Left kidney (tissue), 2 donors: ENCODE data around the gene PPARD. TPM values are rescaled to one million over a fixed set of nuclear protein-coding genes. Genes with fewer than 3 reads are reported as not detected.
"Not testable (repeated sequence)": the region's sequence is repeated elsewhere in the genome, so short reads cannot be mapped to it uniquely, and the experiment has no call there.

ENCODE experiments used
- DNase-seq: peaks from one replicate; pipeline ENCODE4 v3.0.0-alpha.2; 2013
- polyA plus RNA-seq: library from polyadenylated mRNA; unstranded; fragments of 120-200 nt; gene quantifications from one replicate; pipeline ENCODE4 v1.2.1, GENCODE V29; 2013; ENCODE audit not compliant: insufficient read length

The PPARD gene
- polyA plus RNA-seq, 1 donor: 21.1 TPM

DNA sequence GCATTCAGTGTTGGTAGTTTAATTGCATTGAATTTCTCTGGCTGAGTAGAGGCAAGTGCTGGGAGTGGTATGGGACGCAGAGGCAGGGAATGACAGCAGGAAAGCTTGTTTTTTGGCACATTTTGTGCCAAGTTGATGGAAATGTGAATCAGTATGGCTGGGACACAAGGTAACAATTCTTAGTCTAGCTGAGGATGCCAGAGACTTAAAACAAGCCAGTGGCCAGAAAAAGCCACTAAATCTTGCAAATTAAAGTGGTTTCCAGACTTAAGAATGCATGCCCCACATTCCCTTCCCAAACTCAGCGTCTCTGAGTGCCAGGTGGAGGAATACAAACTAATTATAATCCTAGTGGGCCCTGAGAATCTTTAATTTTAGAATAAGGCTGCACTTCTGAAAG lies 35.9 kb downstream of the PPARD start:
- DNase-seq: no peak

DNA sequence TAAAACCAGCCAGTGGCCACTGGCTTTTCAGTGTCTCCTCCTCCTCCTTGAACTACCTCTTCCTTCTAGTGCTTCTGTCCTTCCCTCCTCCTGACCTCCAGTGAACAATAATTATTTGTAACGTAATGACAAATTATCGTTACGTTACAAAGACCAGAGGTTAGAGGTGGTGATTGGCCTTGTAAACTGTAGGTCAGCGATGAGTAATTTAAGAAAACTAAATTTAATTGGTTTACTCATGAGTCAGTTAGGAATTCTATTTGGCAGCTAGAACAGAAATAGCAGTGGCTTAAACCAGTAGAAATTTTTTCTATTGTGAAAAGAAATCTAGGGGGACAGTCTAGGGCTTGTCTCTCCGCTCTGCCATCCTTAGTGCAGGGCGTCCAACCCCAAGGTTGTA lies 38.8 kb downstream of the PPARD start:
- no peak for DNase-seq

DNA sequence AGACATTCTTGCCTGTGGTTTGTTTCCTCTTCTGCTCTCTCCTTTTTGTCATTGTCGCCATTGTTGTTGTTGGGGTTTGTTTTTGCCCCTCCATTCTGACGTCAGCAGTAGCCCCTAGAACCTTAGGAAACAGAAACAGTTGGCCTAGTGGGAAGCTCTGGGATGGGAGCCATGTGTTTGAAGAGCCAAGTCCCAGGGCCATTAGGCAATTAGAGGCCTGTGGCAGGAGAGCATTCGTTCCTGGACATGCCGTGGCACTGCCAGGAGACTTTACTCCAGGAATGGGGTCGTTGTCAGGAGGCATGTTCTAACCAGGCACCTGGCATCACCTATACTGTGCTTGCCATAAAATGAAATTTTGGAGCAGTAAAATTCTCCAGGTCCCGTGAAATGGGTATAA lies 39.7 kb downstream of the PPARD start:
- DNase-seq: no peak

DNA sequence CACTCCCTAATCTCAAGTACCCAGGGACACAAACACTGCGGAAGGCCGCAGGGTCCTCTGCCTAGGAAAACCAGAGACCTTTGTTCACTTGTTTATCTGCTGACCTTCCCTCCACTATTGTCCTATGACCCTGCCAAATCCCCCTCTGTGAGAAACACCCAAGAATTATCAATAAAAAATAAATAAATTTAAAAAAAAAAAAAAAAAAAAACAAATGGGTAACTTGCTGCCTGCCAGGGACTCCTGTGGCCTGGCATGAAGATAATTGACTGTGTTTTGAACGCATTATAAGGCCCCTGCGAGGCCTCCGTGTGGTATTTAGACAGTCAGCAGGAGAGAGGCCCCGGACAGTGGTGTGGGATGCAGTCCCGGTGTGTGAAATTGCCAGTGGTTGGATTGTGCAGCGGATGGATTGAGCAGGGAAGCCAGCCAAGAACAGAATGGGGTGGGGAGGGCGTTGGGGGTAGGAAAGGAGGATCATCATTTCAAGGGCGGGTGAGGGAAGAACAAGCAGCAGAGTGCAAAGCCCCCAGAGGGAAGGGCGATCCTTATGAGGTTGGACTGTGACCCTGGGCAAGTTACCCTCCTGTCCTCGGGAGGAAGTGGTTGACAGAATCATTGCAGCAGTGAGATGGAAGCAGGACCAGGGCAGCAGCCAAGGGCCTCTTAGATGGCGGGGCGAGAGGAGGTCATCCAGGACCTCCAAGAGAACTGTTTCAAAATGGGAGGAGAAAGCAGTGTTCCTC lies 43.3 kb downstream of the PPARD start:
- DNase-seq: no peak

DNA sequence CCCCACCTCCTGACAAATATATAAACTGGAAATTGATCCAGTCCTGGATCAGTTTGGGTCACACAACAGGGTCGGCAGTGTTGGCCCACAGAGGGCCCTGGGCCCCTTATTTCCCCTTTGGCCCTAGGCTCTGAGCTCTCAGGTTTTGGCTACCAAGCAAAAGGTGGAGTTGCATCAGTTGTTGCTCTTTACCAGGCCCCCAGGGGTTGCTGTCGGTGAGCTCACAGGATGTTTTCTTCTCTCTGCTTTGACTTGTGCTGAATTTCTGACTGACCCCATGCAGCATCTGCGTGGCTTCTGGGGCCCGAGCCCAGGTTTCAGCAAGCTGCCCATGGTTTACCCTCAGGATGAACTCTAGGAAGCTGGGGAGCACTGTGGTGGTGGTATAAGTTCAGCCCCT lies 44.6 kb downstream of the PPARD start:
- DNase-seq: no peak

DNA sequence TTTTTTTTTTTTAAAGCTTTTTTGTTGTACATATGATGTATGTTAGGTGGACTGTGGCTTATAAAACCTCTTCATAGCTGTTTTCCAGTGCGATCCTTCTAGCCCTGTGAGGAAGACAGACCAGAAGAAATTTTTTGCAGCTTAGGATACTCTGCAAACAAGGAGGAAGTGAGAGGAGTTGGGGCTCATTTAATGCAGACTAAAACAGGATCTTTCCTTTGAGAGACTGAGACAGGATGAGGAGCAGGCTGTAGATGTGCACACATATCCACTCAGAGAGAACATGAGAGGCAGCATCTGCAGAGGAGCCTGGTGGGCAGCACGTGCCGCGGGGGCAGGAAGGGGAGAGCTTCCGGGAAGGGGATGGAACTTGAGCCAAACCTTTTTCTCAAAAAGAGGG lies 45.7 kb downstream of the PPARD start:
- DNase-seq: no peak

DNA sequence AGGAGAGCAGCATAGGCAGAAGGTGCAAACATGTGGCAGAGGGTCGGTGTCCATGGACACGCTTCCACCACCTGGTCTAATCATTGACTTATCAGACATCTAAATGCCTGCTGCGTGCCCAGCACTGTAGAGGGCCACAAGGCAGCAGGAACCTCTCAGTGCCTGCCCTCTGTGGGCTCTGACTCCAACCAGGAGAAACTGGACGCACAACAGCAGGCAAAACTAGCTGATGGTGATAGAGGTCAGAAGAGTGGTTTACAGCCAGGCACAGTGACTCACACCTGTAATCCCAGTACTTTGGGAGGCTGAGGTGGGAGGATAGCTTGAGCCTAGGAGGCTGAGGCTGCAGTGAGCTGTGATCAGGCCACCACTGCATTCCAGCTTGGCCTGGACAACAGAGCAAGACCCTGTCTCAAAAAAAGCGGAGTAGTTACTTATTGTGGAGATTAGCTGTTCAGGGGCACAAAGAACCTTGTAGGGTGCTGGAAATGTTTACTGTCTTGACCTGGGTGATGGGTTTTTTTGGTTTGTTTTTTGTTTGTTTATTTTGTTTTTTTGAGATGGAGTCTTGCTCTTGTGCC lies 46.5 kb downstream of the PPARD start:
- no peak for DNase-seq

DNA sequence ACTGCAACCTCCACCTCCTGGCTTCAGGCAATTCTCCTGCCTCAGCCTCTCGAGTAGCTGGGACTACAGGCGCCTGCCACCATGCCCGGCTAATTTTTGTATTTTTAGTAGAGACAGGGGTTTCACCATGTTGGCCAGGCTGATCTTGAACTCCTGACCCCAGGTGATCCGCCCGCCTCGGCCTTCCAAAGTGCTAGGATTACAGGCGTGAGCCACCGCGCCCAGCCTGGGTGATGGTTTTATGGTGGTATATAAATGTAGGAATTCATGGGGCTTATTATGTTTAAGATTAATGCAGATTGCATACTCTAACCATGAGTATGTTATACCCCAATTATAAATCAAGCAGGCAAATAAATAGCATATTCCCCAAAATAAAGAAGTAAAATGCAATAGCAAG lies 47.0 kb downstream of the PPARD start:
- not testable (repeated sequence) for DNase-seq

DNA sequence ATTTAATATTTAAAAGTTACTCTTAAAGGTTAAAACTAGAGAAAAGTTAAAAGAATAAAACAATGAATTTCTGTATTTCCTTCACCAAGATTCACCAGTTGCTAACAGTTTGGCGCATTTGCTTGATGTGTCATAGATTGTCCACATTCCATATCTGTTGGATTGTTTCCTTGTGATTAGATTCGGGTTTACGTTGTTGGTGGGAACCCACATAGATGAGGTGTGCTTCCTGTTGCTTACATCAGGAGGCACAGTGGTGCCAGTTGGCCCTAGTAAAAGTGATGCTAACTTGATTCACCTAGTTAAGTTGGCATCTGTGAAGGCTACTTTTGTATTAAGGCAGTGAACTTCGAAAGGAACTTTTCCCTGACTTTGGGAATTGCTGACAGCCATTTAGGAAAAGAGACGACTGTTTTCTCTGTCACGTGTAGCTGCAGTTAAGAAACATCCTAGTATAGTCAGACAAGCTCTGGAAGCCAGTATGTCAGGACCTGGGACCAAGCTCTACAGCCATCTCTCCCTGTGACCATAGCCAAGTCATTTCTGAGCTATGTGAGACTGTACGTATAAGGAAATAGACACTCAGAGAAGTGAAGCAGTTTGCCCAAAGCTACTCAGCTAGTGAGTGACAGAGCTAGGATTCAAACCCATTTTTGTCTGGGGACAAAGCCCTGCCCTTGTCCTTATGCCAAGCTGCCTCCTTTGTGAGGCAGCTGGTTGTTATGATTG lies 49.0 kb downstream of the PPARD start:
- DNase-seq: no peak

DNA sequence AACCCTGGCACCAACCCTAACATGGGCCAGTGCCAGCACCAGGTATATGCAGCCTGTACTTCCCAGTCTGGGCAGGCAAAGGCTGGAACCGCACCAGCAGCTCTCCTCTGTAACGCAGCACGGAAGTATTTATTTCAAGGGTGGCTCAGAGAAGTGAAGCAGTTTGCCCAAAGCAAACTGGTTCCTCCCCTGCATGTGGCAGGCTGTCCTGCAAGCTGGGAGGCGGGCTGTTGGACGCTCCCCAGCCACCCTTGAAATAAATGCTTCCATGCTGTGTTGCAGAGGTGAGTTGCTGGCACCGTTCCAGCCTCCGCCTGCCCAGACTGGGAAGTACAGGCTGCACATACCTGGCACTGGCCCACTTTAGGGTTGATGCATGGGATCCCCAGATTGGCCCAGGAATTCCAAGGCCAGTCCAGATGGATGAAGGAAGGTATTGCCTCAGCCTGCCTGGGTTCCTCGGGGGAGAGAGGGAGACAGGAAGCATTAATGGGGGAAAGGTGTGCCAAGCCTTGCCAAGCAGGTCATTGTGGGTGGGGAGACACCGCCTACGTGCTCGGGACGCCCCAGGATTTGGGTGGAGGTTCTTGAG lies 49.8 kb downstream of the PPARD start:
- DNase-seq: no peak

DNA sequence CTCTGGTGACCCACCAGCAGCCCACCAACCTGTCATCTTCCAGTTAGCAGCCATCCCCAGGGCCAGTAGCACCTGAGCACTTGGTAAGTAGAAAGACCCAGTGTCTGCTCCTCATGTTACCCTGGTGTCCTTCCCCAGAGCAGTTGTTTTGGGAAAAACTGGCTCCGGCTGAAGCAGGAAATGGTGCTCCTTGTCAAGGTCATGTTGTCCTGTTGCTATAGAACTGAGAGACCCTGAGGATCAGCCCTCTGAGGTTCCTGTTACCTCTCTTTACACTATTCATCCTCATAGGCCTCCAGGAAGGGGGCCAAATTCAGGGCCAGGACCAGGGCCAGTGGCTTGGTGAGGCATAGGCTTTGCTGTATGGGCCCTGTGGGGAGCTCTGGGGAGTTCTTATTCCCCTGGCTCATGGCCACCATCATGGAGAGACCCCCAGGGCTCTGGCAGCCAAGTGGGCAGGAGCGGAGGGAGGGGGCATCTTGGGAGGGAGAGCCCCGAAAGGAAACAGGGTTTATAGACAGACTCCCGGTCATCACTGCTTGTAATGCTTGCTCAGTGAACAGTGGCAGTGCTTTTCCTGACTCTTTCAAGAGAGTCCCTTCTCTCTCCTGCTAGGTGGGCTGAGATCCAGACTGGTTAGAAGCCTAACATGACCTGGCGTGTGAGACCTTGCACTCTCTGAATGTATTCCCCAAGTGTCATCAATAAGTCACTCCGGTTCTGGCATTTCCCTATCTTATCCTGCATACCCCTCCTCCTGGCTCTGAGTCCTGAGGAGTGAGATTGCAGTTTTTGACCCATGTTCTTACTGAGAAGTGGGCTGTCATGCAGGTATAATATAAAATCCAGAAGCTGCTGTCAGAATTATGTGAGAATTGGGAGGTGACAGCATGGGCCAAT lies 50.7 kb downstream of the PPARD start:
- no peak for DNase-seq

DNA sequence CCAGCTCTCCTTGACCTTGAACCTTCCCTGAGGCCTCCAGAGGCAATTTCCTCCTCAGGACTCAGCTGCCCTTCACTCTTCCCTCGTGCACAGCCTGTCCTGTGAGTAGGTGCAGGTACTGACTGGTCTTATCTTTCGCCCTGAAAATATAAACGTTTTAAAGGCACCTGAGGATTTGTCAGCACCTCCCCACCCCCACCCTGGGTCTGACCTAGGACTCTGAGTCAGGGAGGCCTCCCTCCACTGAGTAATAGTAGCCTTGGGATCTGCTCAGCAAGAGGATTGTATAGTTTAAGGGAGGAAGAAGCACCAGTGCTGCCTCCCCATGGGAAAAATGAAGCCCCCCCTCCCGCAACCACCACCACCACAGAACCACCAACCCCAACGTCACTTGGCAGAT lies 54.6 kb downstream of the PPARD start:
- DNase-seq: no peak

DNA sequence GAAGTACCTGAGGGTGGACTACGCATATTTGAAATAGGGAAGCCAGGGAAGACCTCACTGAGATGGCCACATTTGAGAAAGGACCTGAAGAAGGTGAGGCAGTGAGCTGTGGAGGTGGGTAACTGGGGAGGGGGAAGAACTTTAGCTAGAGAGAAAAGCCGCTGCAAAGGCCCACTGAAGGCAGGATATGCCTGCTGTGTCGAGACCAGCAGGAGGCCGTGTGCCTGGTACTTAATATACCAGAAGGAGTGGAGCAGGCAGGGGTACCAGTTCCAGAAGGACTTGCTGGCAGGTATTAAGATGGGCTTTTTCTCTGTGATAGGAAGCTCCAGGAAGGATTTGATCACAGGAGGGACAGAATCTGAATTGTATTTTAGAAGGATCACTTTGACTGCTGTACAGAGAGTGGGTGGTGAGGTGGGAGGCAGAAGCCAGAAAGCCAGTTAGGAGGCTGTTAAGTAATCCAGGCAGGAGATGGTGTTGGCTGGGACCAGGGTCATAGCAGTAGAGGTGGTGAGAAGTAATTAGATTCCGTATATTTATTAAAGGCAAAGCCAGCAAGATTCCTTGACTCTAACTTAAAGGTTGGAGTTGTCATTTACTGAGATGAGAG lies 55.6 kb downstream of the PPARD start:
- no peak for DNase-seq

DNA sequence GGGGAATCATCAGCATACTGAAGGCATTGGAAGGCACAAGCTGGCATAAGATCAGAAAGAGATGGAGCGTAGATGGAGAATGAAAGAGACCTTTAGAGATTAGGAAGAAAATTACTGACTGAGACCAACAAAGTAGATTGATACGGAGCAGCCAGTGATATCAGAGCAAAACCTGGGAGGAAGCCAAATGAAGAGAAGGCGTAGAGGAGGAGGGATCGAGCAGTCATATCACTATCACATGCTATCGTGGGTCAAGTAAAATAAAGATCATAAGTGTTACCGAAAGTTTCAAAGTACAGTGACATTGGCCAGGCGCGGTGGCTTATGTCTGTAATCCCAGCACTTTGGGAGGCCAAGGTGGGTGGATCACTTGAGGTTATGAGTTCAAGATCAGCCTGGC lies 56.2 kb downstream of the PPARD start:
- DNase-seq: no peak

DNA sequence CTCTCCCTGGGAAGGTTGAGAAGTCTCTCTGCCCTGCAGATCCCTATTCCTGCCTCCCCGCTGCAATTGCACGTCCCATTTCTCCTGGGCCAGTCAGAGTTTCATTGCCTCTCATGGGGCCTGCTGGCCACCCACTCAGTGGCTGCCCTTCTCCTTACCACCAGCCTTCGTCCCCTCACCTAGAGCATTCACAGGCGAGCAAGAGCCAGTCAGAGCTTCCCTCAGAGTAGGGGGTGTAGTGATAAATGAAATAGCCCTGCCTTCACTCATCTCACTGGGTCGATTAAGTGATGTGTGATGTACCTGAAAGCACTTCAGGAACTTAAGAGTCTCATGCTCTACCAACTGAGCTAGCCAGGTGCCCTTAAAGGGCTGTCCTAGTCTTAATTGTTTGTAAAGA lies 57.8 kb downstream of the PPARD start:
- no peak for DNase-seq

DNA sequence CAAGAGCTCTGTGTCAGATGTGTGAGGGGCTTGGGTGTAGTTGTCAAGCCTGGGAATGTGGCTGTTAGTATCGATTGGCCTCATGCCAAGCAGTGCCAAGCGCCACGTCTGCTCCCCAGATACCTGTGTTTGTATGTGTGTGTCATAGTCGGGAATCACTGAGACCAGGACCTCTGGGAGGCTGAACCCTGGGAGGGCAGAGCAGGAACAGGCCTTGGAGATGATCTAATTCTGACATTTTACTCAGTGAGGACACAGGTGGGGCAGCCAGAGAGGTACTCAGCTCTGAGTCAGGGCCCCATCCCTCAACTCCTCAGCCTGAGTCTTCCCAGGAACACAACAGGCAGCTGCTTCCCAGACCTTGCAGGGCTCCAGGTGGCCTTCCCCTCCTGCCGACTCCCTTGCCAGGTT lies 58.5 kb downstream of the PPARD start:
- no peak for DNase-seq

DNA sequence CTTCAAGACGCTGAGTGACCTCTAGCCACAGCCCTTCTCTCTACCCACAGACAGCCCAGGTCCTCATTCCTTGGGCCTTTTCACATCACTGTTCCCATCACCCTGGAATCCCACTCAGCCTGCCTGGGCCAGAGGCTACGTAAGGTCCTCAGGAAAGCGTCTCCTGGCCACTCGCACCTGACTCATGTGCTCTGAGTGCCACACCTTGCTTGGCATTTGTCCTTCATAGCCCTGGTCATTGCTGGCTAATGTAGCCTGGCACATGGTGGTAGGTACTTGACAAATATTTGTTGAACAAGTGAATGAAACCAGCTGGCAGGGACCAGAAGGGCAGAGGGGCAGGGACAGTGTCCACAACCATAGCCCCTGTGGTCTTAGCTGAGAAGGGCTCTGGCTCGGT lies 59.2 kb downstream of the PPARD start:
- DNase-seq: no peak

DNA sequence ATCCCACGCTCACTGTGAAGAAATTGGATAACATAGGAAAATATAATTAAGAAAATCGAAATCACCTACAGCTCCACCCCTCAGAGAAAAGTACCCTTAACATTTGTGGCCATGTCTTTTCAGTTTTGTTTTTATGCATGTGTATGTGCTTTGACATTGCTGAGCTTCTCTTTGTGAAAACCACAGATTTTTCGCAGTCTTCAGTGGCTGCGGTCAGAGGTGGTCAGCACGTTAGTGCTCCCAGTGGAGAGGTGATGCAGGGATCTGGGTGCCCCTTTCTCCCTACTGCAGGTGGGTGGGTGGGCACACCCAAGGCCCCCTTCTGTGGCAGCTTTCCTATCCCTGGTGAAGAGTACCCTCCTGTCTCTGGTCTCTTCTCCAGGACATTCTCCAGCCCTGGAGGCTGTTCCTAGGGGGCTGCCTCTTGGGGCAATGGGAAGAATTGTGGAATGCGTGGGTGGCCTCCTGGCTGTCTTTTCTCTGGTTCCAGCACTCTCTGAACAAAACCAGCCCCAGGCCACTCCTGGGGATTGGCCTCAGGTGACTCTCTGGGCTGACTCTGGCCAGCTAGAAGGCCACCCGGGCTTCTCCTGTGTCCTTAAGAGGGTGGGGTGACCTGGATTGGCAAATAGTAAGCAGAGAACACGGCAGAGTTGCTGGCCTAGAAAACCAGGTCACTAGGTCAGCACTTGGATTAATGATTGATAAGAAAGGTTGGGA lies 59.9 kb downstream of the PPARD start:
- DNase-seq: peak; percentile 55

DNA sequence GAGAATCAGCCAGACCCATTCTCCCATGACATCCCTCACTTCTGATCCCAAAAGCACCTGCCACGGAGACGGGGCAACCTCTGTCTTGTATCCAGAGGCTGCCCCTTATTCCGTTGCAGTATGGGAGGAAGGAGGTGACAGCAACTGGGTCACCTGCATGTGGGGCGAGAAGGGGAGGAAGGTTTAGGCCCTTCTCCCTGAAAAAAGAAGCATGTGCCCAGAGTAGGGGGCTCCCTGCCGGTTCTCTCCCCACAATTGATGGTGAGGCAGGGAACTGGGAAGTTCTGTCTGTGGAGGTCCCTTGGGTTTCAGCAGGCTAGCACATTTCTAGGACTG lies 60.5 kb downstream of the PPARD start:
- no peak for DNase-seq

DNA sequence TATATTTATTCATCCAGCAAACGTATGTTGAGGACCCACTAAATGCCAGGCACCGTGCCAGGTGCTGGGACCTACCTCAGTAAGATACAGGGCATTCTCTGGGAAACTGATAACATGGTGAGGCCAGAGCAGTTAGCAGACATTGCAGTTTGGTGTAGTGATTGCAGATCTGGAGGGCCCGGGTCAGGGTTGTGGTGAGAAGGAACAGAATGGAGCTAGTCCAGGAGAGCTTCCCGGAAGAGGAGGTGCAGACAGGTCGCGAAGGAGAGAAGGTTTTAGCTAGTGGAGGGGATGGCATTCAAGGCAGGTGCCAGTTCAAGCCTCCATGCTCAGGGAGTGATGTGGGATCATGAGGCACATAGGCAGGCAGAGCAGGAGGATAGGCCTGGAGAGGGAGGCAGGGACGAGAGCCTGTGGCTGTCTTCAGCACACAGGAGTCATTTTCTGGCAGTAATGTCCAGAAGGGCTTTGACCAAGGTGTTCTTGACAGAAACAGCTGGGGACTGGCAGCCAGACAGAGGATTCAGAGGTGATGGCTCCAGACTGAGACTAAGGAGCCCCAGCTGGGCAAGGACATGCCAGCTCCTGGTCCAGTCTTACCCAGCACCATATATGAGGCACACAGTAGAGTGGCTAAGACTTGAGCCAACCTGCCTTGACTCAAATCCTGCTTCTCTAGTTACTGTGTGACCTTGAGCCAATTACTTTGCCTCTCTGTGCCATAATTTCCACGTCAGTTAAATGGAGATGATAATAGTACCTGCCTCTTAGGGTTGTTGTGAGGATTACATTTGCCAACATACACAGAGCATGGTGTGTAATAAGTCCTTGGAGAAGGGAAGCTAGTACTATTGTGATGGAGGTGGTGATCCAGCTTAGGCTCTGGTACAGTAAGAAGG lies 61.4 kb downstream of the PPARD start:
- DNase-seq: no peak
